Testis (tissue), 3 donors: ENCODE measurements around the gene GNAO1. TPM values are rescaled to one million over a fixed set of nuclear protein-coding genes. Genes with fewer than 3 reads are reported as not detected.

Experiments used
- DNase-seq: peaks from one replicate; pipeline ENCODE4 v3.0.0-alpha.2; 2019
- H3K27ac ChIP-seq, 2 donors: fragments of 200-600 bp; sonication (generic); one replicate each; pipeline ENCODE4 v1.5.1; 2019
- H3K27me3 ChIP-seq: fragments of 200-600 bp; sonication (generic); one replicate; pipeline ENCODE4 v1.5.1; 2019
- H3K36me3 ChIP-seq: fragments of 200-600 bp; sonication (generic); one replicate; pipeline ENCODE4 v1.5.1; 2017; ENCODE audit warnings: low read depth; ENCODE audit errors: missing control alignments
- H3K4me1 ChIP-seq: fragments of 200-600 bp; sonication (generic); one replicate; pipeline ENCODE4 v1.5.1; 2019
- H3K4me3 ChIP-seq, 2 donors: fragments of 200-600 bp; sonication (generic); one replicate each; pipeline ENCODE4 v1.5.1; 2017 to 2019
- H3K9me3 ChIP-seq: fragments of 200-600 bp; sonication (generic); one replicate; pipeline ENCODE4 v1.5.1; 2017
- POLR2A ChIP-seq: fragments of 450-650 bp; IDR thresholded peaks from one replicate; pipeline ENCODE4 v1.6.1; 2017; ENCODE audit warnings: antibody characterized with exemption, mild to moderate bottlenecking, moderate library complexity
- WGBS, 2 donors: methylation state at CpG; one replicate each; pipeline ENCODE4 v1.1.5; 2018; 5-methylcytosine and 5-hydroxymethylcytosine counted together
- intact Hi-C: fragments of 100-400 bp; cut with DNase I; formaldehyde crosslinking; loops from one replicate; pipeline ENCODE4 v1.15.1; 2023; ENCODE audit warnings: low total_unique reads
- polyA plus RNA-seq: library from polyadenylated mRNA; stranded (reverse); fragments of 350-450 nt; fragmentation: Illumina TruSeq; extraction: RNeasy Lipid Tissue Mini Kit (QIAGEN cat#74804); gene quantifications from one replicate; pipeline ENCODE4 v1.2.3, GENCODE V29; 2014; ENCODE audit warnings: low read depth, low replicate concordance; ENCODE audit not compliant: insufficient read depth
- total RNA-seq, 2 donors: library from RNA; depleted of rRNA; stranded (reverse); fragments of >200 nt; gene quantifications; one replicate each; pipeline ENCODE4 v1.2.3, GENCODE V29; 2016
- TF ChIP-seq, protein P1 (sequence below), 3 experiments: fragments of 450-650 bp in 2 of 3; fragments of 200-600 bp in 1 of 3; sonication (generic) in 1 of 3; IDR thresholded peaks; one replicate each; pipeline ENCODE4 v1.5.1; 2016 to 2019; ENCODE audit warnings: antibody characterized with exemption in 3 of 3, mild to moderate bottlenecking in 2 of 3, moderate library complexity in 1 of 3

GNAO1 gene
- total and polyA plus RNA-seq, 3 donors from 2014 or later: 28.6 to 37.1 (median 33.3) TPM

DNA sequence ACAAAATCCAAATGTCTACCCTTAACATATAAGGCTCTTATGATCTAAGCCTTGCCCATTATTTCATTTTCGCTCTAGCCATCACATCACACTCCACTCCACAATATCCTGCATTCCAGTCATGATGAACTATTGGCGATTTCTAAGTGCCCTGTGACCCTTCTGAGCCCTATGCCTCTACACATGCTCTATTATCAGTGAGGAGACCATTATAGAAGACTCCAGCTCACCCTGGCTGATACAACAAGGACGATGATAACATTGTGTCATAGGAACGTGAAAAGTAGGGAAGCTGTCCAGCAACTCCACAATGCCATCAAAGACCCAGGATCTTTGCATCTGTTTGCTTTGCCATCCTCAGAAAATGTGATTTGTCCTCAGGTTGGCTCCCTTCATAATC is 29.6 kb upstream of the GNAO1 start:
- Histone ChIP-seq H3K4me1 (no peaks in the 10 kb centered on the region), H3K36me3 (no peaks in the 10 kb centered on the region), H3K9me3 (no peaks in the 10 kb centered on the region), H3K4me3 (no peak overlapping the region), H3K27ac (no peak overlapping the region), H3K27me3 (no peaks in the 10 kb centered on the region)
- intact Hi-C loops: no loop called here
- WGBS, 2 donors: 83 to 85% methylated on average over 4 of the region's 4 CpGs
- no peak for TF ChIP-seq POLR2A
- TF ChIP-seq, protein P1, sequence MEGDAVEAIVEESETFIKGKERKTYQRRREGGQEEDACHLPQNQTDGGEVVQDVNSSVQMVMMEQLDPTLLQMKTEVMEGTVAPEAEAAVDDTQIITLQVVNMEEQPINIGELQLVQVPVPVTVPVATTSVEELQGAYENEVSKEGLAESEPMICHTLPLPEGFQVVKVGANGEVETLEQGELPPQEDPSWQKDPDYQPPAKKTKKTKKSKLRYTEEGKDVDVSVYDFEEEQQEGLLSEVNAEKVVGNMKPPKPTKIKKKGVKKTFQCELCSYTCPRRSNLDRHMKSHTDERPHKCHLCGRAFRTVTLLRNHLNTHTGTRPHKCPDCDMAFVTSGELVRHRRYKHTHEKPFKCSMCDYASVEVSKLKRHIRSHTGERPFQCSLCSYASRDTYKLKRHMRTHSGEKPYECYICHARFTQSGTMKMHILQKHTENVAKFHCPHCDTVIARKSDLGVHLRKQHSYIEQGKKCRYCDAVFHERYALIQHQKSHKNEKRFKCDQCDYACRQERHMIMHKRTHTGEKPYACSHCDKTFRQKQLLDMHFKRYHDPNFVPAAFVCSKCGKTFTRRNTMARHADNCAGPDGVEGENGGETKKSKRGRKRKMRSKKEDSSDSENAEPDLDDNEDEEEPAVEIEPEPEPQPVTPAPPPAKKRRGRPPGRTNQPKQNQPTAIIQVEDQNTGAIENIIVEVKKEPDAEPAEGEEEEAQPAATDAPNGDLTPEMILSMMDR (IDR thresholded peaks at IDR 0.05): no peak
- no peak for DNase-seq

DNA sequence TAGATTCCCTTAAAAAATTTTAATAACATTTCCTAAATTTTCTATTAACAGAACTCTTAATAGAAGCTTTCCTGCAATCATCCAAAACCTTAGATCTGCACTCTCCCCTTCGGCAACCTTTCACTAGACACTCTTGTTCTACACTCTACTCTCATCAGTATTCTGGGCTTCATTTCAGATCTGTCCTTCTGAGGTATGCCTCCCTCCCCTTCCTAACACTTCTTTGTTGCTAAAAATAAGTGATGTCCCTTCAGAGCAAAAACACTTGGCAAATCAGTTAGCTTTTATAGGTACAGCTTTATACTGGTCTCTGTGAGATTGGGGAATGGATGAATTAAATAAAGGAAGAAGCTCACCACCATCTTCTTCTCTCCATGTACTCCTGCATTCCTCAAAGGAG is 28.2 kb upstream of the GNAO1 start:
- TF ChIP-seq, protein P1 (IDR thresholded peaks at IDR 0.05): no peak
- TF ChIP-seq POLR2A: no peak
- DNase-seq: no peak
- intact Hi-C loops: no loop called here

DNA sequence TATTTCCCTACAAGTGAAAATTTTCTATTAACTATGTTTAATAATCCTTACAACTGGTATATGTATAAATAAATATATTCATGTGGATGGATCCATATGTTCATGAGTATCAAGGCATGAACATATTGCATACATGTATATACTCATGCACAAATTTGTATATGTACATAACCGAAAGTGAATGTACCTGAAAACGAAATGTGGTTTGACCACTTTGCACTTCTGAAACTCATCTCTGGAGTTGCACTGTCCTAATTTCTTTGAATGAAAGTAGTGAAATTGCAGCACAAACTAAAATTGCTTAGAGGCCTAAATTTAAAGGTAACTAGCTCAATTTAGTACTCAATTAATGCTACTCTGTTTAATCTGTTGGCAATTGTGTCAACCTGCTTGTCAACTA is 27.4 kb upstream of the GNAO1 start:
- no peaks in the 10 kb centered on the region for H3K27me3 ChIP-seq
- no peak for TF ChIP-seq POLR2A
- TF ChIP-seq, protein P1 (IDR thresholded peaks at IDR 0.05): no peak
- H3K36me3 ChIP-seq: no peaks in the 10 kb centered on the region
- 92 to 96% methylated on average over 2 of the region's 2 CpGs for WGBS, 2 donors
- no peak overlapping the region for H3K4me3 ChIP-seq
- intact Hi-C loops: no loop called here
- no peak for DNase-seq
- no peaks in the 10 kb centered on the region for H3K9me3 ChIP-seq
- H3K27ac ChIP-seq: no peak overlapping the region
- peaks cover 3% of the 10 kb centered on the region for H3K4me1 ChIP-seq

More for the DNA sequence above, 28.2 kb upstream of the GNAO1 start:
- H3K4me1 ChIP-seq: peaks cover 3% of the 10 kb centered on the region
- no peak overlapping the region for H3K4me3 ChIP-seq
- no peaks in the 10 kb centered on the region for H3K9me3 ChIP-seq
- no peak overlapping the region for H3K27ac ChIP-seq
- H3K36me3 ChIP-seq: no peaks in the 10 kb centered on the region
- no peaks in the 10 kb centered on the region for H3K27me3 ChIP-seq
- WGBS, 2 donors: 63 to 68% methylated on average over 1 of the region's 1 CpG

DNA sequence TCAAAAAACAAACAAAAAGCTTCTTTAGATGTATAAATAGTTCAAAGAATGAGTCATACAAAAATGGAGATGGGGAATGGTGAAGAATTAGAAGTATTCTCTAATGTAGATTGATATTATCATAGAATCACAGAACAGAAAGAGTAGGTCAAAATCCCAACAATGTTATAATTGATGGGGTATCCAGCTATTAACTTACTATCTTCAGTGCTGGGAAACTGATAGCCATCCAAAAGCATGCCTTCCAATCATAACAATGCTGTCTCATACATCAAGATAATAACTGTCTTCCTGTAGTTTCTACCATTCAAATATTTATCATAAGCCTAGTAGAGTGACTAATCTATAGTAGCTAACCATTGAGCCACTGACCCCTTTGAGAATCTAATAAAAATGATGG is 26.7 kb upstream of the GNAO1 start:
- Histone ChIP-seq H3K4me3 (no peak overlapping the region), H3K27me3 (no peaks in the 10 kb centered on the region), H3K4me1 (peaks cover 3% of the 10 kb centered on the region), H3K9me3 (no peaks in the 10 kb centered on the region), H3K27ac (no peak overlapping the region), H3K36me3 (no peaks in the 10 kb centered on the region)
- no peak for TF ChIP-seq POLR2A
- TF ChIP-seq, protein P1 (IDR thresholded peaks at IDR 0.05): no peak
- no peak for DNase-seq
- intact Hi-C loops: no loop called here

DNA sequence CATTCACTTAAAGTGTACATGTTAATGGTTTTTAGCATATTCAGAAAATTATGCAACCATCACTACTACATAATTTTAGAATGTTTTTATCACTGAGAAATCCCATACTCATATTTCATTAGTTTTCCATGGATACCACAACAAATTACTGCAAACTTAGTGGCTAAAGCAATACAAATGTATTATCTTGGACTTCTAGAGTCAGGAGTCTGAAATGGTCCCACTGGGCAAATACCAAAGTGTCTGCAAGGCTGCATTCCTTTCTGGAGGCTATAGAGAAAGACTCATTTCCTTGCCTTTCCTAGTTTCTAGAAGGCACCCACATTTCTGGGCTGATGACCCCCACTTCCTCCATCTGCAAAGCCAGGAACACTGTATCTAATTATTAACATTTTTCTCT is 16.9 kb upstream of the GNAO1 start:
- no peaks in the 10 kb centered on the region for H3K4me1 ChIP-seq
- intact Hi-C loops: no loop called here
- TF ChIP-seq POLR2A: no peak
- TF ChIP-seq, protein P1 (IDR thresholded peaks at IDR 0.05): no peak
- no peaks in the 10 kb centered on the region for H3K36me3 ChIP-seq
- H3K27ac ChIP-seq: no peak overlapping the region
- no peak for DNase-seq
- H3K4me3 ChIP-seq: no peak overlapping the region
- H3K9me3 ChIP-seq: no peaks in the 10 kb centered on the region
- no peaks in the 10 kb centered on the region for H3K27me3 ChIP-seq
